HG02678 (cell line): ENCODE data around the gene SLC6A6.

Experiments used
- ATAC-seq: cut with Tn5 transposase; IDR thresholded peaks from one replicate; pipeline ENCODE4 v1.9.1; 2021; ENCODE audit warnings: mild to moderate bottlenecking, moderate library complexity; ENCODE audit not compliant: unreplicated experiment

The SLC6A6 gene

GRCh38 chr3:14464521-14464920 is 62.1 kb downstream of the SLC6A6 start:
- no peak for ATAC-seq

GRCh38 chr3:14465425-14465824 is 63.0 kb downstream of the SLC6A6 start:
- ATAC-seq = no peak

GRCh38 chr3:14466179-14466903 is 63.9 kb downstream of the SLC6A6 start:
- no peak for ATAC-seq

- ATAC-seq = no peak
Observed at GRCh38 chr3:14467814-14468620, 65.6 kb downstream of the SLC6A6 start.

GRCh38 chr3:14468621-14468981 is 66.2 kb downstream of the SLC6A6 start:
- ATAC-seq = no peak

GRCh38 chr3:14470461-14470860 is 68.1 kb downstream of the SLC6A6 start:
- no peak for ATAC-seq

GRCh38 chr3:14471016-14471415 is 68.6 kb downstream of the SLC6A6 start:
- no peak for ATAC-seq

GRCh38 chr3:14471690-14472089 is 69.3 kb downstream of the SLC6A6 start:
- no peak for ATAC-seq

- no peak for ATAC-seq
Observed at GRCh38 chr3:14472471-14473351, 70.3 kb downstream of the SLC6A6 start.

GRCh38 chr3:14473411-14473891 is 71.0 kb downstream of the SLC6A6 start:
- no peak for ATAC-seq

- ATAC-seq = no peak
Observed at GRCh38 chr3:14474363-14475081, 72.1 kb downstream of the SLC6A6 start.

GRCh38 chr3:14475621-14476020 is 73.2 kb downstream of the SLC6A6 start:
- ATAC-seq = no peak

GRCh38 chr3:14476583-14477265 is 74.3 kb downstream of the SLC6A6 start:
- no peak for ATAC-seq

- ATAC-seq = no peak
Observed at GRCh38 chr3:14477311-14477935, 75.0 kb downstream of the SLC6A6 start.

GRCh38 chr3:14478956-14479550 is 76.6 kb downstream of the SLC6A6 start:
- ATAC-seq = no peak

- no peak for ATAC-seq
Observed at GRCh38 chr3:14479591-14479990, 77.2 kb downstream of the SLC6A6 start.

- ATAC-seq = no peak
Observed at GRCh38 chr3:14480207-14481017, 78.0 kb downstream of the SLC6A6 start.

GRCh38 chr3:14481018-14481645 is 78.7 kb downstream of the SLC6A6 start:
- no peak for ATAC-seq
